Transverse colon (tissue), 4 donors: ENCODE results near the gene NOLC1.

ENCODE experiments used
- CTCF ChIP-seq, 5 experiments: fragments of 200-600 bp in 3 of 5; fragments of 450-650 bp in 2 of 5; sonication (generic) in 3 of 5; IDR thresholded peaks; 1 replicate in 2 of 5; 2 replicates in 3 of 5; pipeline ENCODE4 v1.5.1; 2016 to 2017; ENCODE audit warnings: antibody characterized with exemption in 5 of 5, inconsistent platforms in 3 of 5, mild to moderate bottlenecking in 2 of 5, moderate library complexity in 1 of 5
- POLR2AphosphoS5 ChIP-seq, 3 donors: sonication (generic); formaldehyde crosslinking; IDR thresholded peaks; one replicate each; pipeline ENCODE4 v1.6.1; 2016; ENCODE audit warnings: antibody characterized with exemption in 3 of 3

DNA sequence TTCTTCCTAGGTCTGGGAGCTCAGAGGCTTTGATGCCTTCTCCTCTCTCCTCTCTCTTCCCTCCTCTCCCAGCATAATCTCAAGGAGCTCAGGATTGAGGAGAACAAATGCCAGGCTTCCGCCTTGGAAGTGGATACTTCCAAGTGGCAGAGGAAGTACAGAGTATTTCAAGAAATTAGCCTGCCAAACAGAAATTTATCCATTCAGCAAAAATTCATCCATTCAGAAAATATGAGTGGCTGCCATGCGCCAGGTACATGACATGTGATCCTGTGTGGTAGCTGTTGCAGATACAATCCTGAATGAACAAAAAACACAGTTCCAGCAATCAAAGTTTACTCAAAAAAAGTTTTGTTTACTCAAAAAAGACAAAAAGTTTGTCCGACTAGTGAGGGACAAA, 18.4 kb downstream of the NOLC1 start:
- TF ChIP-seq CTCF (IDR thresholded peaks at IDR 0.05) (no peak), POLR2AphosphoS5 (IDR thresholded peaks at IDR 0.05) (no peak)
